Stimulated activated CD4-positive, alpha-beta T cell treated with anti-CD3 and anti-CD28 coated beads, TNF-alpha, amount 100 ng/mL, for 48 hours (primary cell): ENCODE measurements around the gene CYTH3.

ENCODE experiments used
- DNase-seq, 3 donors: peaks; one replicate each; pipeline ENCODE4 v3.0.0-alpha.2; 2020; ENCODE audit warnings: low read depth in 3 of 3

CYTH3 gene

GRCh38 chr7:6167587-6168476 lies 104.6 kb downstream of the CYTH3 start:
- no peak for DNase-seq

- DNase-seq = no peak
Observed at GRCh38 chr7:6167004-6167551, 105.3 kb downstream of the CYTH3 start.

- no peak for DNase-seq
Observed at GRCh38 chr7:6166443-6166891, 106.0 kb downstream of the CYTH3 start.

- no peak for DNase-seq
Observed at GRCh38 chr7:6165521-6166320, 106.7 kb downstream of the CYTH3 start.

- no peak for DNase-seq
Observed at GRCh38 chr7:6165075-6165474, 107.3 kb downstream of the CYTH3 start.

GRCh38 chr7:6164491-6164890 lies 107.9 kb downstream of the CYTH3 start:
- no peak for DNase-seq

GRCh38 chr7:6164010-6164409 lies 108.4 kb downstream of the CYTH3 start:
- DNase-seq = no peak

- DNase-seq = no peak
Observed at GRCh38 chr7:6163402-6163801, 109.0 kb downstream of the CYTH3 start.

- no peak for DNase-seq
Observed at GRCh38 chr7:6162650-6163366, 109.6 kb downstream of the CYTH3 start.

- DNase-seq = no peak
Observed at GRCh38 chr7:6162331-6162620, 110.1 kb downstream of the CYTH3 start.

GRCh38 chr7:6161463-6162330 lies 110.7 kb downstream of the CYTH3 start:
- no peak for DNase-seq

GRCh38 chr7:6160191-6160623 lies 112.2 kb downstream of the CYTH3 start:
- no peak for DNase-seq

- no peak for DNase-seq
Observed at GRCh38 chr7:6159524-6160031, 112.8 kb downstream of the CYTH3 start.

- no peak for DNase-seq
Observed at GRCh38 chr7:6159097-6159483, 113.3 kb downstream of the CYTH3 start.

GRCh38 chr7:6158424-6159096 lies 113.9 kb downstream of the CYTH3 start:
- no peak for DNase-seq

- no peak for DNase-seq
Observed at GRCh38 chr7:6157685-6158423, 114.6 kb downstream of the CYTH3 start.

- no peak for DNase-seq
Observed at GRCh38 chr7:6156734-6157133, 115.7 kb downstream of the CYTH3 start.

GRCh38 chr7:6155596-6155995 lies 116.8 kb downstream of the CYTH3 start:
- no peak for DNase-seq

GRCh38 chr7:6154542-6155404 lies 117.7 kb downstream of the CYTH3 start:
- DNase-seq = no peak
